Measurements from ENCODE around the gene MTA2. TPM values are rescaled to one million over a fixed set of nuclear protein-coding genes. Genes with fewer than 3 reads are reported as not detected.

The MTA2 gene
- total and polyA plus RNA-seq, 2 of the 8 experiments (the other 6 are each of a cell fraction or from before 2014, with no cell fraction given) = 25.7 to 114 TPM

DNA sequence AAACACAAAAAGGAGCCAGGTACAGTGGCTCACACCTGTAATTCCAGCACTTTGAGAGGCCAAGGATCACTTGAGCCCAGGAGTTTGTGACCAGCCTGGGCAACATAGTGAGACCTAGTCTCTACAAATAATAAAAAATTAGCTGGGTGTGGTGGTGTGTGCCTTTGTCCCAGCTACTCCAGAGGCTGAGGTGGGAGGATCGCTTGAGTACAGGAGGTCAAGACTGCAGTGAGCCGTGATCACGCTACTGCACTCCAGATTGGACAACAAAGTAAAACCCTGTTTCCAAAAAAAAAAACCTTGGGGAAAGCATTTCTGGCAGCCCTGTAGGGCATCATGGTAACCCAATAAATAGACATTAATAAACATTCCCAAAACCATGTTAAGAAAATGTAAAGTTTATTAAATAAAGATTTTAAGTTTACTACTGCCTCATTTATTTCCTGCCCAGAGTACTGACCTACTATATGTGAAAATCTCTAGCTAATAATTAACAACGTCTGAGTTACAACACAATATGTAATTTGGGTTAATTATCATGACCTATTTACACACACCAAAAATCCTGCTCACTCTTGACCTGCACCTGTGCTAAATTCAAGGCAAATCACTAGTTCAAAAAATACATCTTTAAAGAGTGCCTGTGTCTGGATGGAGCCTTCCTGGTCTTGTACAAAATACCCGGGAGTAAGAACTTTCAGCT is 36.4 kb downstream of the MTA2 start:
- no peak overlapping the region for H3K23ac ChIP-seq (ENCODE audit: insufficient read length)
- no peak overlapping the region for H2AK5ac ChIP-seq (ENCODE audit: low read depth, low read length)
- H4K91ac ChIP-seq (replicated peaks; ENCODE audit: insufficient read length, low read length) = no peak overlapping the region
- DNase-seq (ENCODE audit: low read depth in 1 of 2, low spot score in 2 of 2) (no peak), FAIRE-seq (no peak)
- H2BK15ac ChIP-seq (ENCODE audit: low read length) = no peak overlapping the region
- H3K4me1 ChIP-seq (replicated peaks in 1 of 4; ENCODE audit: control insufficient read depth in 3 of 4, insufficient read depth in 4 of 4, low read length in 3 of 4) = peaks cover 2 to 11% (median 7%) of the 10 kb centered on the region in 4 experiments; a peak in 6 of 7 replicates
- no peak overlapping the region for H2BK5ac ChIP-seq (ENCODE audit: low read depth, low read length)
- H3K56ac ChIP-seq (replicated peaks; ENCODE audit: insufficient read length, low read depth, low read length) = no peak overlapping the region
- no peak overlapping the region for H3K18ac ChIP-seq (ENCODE audit: extremely low read depth, low read length)
- WGBS, 2 experiments (ENCODE audit: extremely low coverage in 1 of 2, insufficient coverage in 1 of 2, insufficient read length in 1 of 2, insufficient replicate concordance in 2 of 2, low coverage in 1 of 2, low lambda C conversion rate in 2 of 2, missing lambda C conversion rate in 1 of 2) = 94% methylated on average over 5 of the region's 5 CpGs; no CpG with 5 or more reads in 1 of the 2 experiments
- no peak overlapping the region for H4K5ac ChIP-seq (ENCODE audit: insufficient read length, low read depth, low read length)
- H2BK120ac ChIP-seq (replicated peaks; ENCODE audit: low read depth, low read length) = no peak overlapping the region
- ChIA-PET POLR2A (ENCODE audit: partially characterized antibody) (interaction anchor here (0.7 to 20.7 kb wide), 6 partner anchors 4 to 285 kb away, joined by 3 to 336 read pairs (median 12); partner anchors contain the start of genes EEF1G and TUT1), CTCF (ENCODE audit: partially characterized antibody) (interaction anchor here (0.6 to 3.2 kb wide), 11 partner anchors 22 to 171 kb away, joined by 3 to 17 read pairs (median 3); partner anchors contain the start of gene TUT1)
- H2BK12ac ChIP-seq (ENCODE audit: low read depth, low read length) = no peak overlapping the region
- H3K4me2 ChIP-seq (ENCODE audit: insufficient read depth in 1 of 2, low read depth in 2 of 2, low read length in 2 of 2) = no peak overlapping the region
- no peak overlapping the region for H3K9ac ChIP-seq (replicated peaks in 1 of 4; ENCODE audit: extremely low read depth in 1 of 4, low read depth in 3 of 4, low read length in 3 of 4)
- H3K79me1 ChIP-seq (ENCODE audit: low read depth, low read length) = no peaks in the 10 kb centered on the region; the same call in 1 of the 2 replicates
- no peak overlapping the region for H3K4ac ChIP-seq (replicated peaks; ENCODE audit: insufficient read length, low read depth, low read length)
- H3K9me3 ChIP-seq (ENCODE audit: insufficient read depth in 2 of 2, low read depth in 1 of 2, low read length in 1 of 2) = no peaks in the 10 kb centered on the region
- TF ChIP-seq SRF (IDR thresholded peaks at IDR 0.05; ENCODE audit: low read depth, low read length) = no peak
- no peak for TF ChIP-seq CBX8 (IDR thresholded peaks at IDR 0.05; ENCODE audit: borderline replicate concordance, low read depth, low read length)
- no peak for TF ChIP-seq CBX5 (IDR thresholded peaks at IDR 0.05; ENCODE audit: low read depth, low read length)
- TF ChIP-seq RFX5 (IDR thresholded peaks at IDR 0.05; ENCODE audit: borderline replicate concordance, low read depth, low read length) = no peak
- no peak for TF ChIP-seq PHF8 (conservative IDR thresholded peaks at IDR 0.05; ENCODE audit: low read depth, low read length)
- TF ChIP-seq RAD21 (IDR thresholded peaks at IDR 0.05 in 1 of 2, conservative IDR thresholded peaks at IDR 0.05 in 1 of 2; ENCODE audit: low read depth in 2 of 2, low read length in 2 of 2) = no peak
- no peak for TF ChIP-seq ZNF274 (IDR thresholded peaks at IDR 0.05; ENCODE audit: borderline replicate concordance, extremely low read depth, low read length)
- no peak for TF ChIP-seq POLR2A (IDR thresholded peaks at IDR 0.05; ENCODE audit: control extremely low read depth in 1 of 2, low read depth in 2 of 2, low read length in 2 of 2)
- TF ChIP-seq CEBPB (IDR thresholded peaks at IDR 0.05; ENCODE audit: low read depth, low read length) = no peak
- H3K14ac ChIP-seq (ENCODE audit: insufficient read length) = no peak overlapping the region
- H3K4me3 ChIP-seq (ENCODE audit: extremely low read depth in 1 of 4, insufficient read depth in 2 of 4, low read depth in 3 of 4, low read length in 4 of 4) = no peak overlapping the region
- H3K36me3 ChIP-seq (ENCODE audit: control insufficient read depth in 2 of 4, insufficient read depth in 4 of 4, low read length in 3 of 4) = peaks cover 33 to 74% (median 56%) of the 10 kb centered on the region in 4 experiments
- H3K23me2 ChIP-seq (ENCODE audit: low read depth, low read length) = no peaks in the 10 kb centered on the region
- no peak overlapping the region for H3K27ac ChIP-seq (ENCODE audit: low read depth, low read length)
- no peak overlapping the region for H2BK20ac ChIP-seq (ENCODE audit: low read length)
- no peak overlapping the region for H2AFZ ChIP-seq (ENCODE audit: low read length)
- H4K8ac ChIP-seq (ENCODE audit: extremely low read depth, insufficient read depth, low read length) = no peak overlapping the region
- H3K27me3 ChIP-seq (replicated peaks in 1 of 4; ENCODE audit: control insufficient read depth in 3 of 4, extremely low read depth in 1 of 4, insufficient read depth in 3 of 4, low read length in 3 of 4) = no peaks in the 10 kb centered on the region
- H4K20me1 ChIP-seq (replicated peaks in 1 of 2; ENCODE audit: control insufficient read depth in 1 of 2, insufficient read depth in 2 of 2, low read length in 2 of 2) = peaks cover 21 to 34% of the 10 kb centered on the region in 2 experiments
- H3K79me2 ChIP-seq (ENCODE audit: control insufficient read depth in 1 of 2, insufficient read depth in 2 of 2, low read length in 2 of 2) = peaks cover 0 to 48% of the 10 kb centered on the region in 2 experiments; a peak in 2 of 4 replicates

Data from H1 (cell line).